Mesothelial cell of epicardium (in vitro differentiated cells): ENCODE results near the gene COL16A1. TPM values are rescaled to one million over a fixed set of nuclear protein-coding genes. Genes with fewer than 3 reads are reported as not detected.

Experiments
- DNase-seq, 2 experiments: peaks; one replicate each; pipeline ENCODE4 v3.0.0; 2021; ENCODE audit warnings: low spot score in 2 of 2; ENCODE audit not compliant: unreplicated experiment in 2 of 2
- H3K27ac Mint-ChIP-seq: 2 replicates; pipeline ENCODE4 v1.8.0; 2021; ENCODE audit warnings: mixed read lengths
- H3K27me3 Mint-ChIP-seq: 2 replicates; pipeline ENCODE4 v1.8.0; 2021; ENCODE audit warnings: low read depth, mixed read lengths
- H3K36me3 Mint-ChIP-seq: 2 replicates; pipeline ENCODE4 v1.8.0; 2021; ENCODE audit warnings: mixed read lengths
- H3K4me1 Mint-ChIP-seq: 2 replicates; pipeline ENCODE4 v1.8.0; 2021; ENCODE audit warnings: mixed read lengths
- H3K4me3 Mint-ChIP-seq: 2 replicates; pipeline ENCODE4 v1.8.0; 2021; ENCODE audit warnings: mild to moderate bottlenecking, moderate library complexity, mixed read lengths
- H3K9me3 Mint-ChIP-seq: 2 replicates; pipeline ENCODE4 v1.8.0; 2021; ENCODE audit warnings: mixed read lengths
- total RNA-seq: library from RNA; stranded (reverse); gene quantifications from 3 replicates; pipeline ENCODE4 v1.2.1, GENCODE V29; 2021
- TF ChIP-seq, protein P1 (sequence below): fragments of 200-600 bp; sonication (generic); IDR thresholded peaks from one replicate; pipeline ENCODE4 v1.5.0; 2021; ENCODE audit warnings: antibody characterized with exemption; ENCODE audit not compliant: unreplicated experiment

The COL16A1 gene
- total RNA-seq, 1 donor from 2014 or later = 389 TPM

DNA sequence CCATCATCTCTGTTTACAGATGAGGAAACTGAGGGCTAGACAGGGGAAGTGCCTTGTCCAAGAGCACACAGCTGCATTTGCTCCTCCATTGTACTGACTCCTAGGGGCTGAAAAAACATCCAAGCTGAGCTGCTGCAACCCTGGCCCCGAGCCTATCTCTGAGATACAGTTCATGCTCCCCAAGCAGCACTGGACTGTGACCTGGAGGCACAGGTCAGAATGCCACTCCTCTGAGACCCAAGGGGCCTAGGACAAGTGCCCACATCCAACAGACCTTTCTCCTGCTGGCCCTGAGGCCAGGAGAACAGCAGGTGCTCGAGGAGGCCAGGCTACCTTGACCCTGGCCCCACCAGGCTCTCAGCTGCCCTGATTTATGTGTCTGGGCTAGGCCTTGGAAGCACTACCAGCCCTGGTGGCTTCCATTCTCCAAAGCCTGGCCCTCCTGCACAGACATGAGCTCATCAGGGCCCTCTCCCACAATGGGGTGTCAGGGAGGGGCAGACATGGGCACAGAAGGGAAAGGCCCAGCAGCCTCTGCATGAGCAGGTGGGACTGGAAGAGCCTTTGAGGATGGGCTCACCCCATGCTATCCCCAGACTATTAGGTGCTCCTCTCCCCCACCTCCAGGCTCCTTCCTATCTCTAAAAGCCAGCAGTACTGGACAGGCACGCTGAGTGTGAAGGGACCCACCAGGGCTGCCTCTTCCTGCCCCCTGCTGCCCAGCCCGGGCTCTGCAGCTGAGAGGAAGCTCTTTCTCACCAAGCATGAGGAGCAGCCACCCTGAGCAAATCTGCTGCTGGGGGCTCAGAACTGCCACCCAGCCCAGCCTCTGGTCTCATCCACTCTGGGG, 41.5 kb upstream of the COL16A1 start:
- peak in 1 of 2 experiments; percentile 79 for DNase-seq
- no peaks in the 10 kb centered on the region for H3K27me3 Mint-ChIP-seq
- TF ChIP-seq, protein P1, sequence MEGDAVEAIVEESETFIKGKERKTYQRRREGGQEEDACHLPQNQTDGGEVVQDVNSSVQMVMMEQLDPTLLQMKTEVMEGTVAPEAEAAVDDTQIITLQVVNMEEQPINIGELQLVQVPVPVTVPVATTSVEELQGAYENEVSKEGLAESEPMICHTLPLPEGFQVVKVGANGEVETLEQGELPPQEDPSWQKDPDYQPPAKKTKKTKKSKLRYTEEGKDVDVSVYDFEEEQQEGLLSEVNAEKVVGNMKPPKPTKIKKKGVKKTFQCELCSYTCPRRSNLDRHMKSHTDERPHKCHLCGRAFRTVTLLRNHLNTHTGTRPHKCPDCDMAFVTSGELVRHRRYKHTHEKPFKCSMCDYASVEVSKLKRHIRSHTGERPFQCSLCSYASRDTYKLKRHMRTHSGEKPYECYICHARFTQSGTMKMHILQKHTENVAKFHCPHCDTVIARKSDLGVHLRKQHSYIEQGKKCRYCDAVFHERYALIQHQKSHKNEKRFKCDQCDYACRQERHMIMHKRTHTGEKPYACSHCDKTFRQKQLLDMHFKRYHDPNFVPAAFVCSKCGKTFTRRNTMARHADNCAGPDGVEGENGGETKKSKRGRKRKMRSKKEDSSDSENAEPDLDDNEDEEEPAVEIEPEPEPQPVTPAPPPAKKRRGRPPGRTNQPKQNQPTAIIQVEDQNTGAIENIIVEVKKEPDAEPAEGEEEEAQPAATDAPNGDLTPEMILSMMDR = peak; percentile 66
- no peaks in the 10 kb centered on the region for H3K36me3 Mint-ChIP-seq
- no peak overlapping the region for H3K4me3 Mint-ChIP-seq
- no peaks in the 10 kb centered on the region for H3K9me3 Mint-ChIP-seq
- H3K27ac Mint-ChIP-seq = no peak overlapping the region
- H3K4me1 Mint-ChIP-seq = peaks cover 22% of the 10 kb centered on the region

DNA sequence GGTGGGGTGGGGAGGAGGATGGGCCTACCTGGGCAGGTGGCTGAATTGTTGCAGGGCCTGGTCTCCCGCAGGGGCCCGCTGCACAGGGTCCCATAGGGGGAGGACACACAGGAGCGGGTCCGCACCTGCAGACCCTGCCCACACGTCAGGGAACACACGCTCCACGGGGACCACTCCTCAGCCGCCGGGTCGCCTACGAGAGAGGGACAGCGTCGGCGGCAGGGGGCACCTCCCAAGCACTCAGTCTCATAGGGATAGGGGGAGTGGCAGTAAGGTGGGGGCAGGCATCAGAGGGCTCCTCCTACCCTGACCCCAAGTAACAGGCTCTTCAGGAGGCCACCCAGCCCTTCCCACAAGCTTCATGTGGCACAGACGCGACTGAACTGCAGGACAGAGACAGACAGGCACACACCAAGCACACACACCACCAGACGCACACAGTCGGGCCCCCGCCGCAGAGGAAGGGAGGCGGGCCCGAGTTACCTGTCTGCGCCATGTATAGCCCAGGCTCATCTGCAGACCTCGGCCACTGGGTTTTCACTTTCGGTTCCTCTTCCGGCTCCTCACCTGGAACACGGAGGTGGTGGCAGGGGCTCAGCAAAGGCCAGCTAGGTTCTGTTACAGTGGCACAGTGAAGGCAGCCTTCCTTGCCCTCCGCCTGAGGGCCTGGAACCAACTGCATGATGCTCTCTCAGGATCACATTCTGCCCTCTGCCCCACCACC, 40.5 kb upstream of the COL16A1 start:
- no peak for DNase-seq
- TF ChIP-seq, protein P1 = no peak
- H3K27ac Mint-ChIP-seq = no peak overlapping the region
- no peaks in the 10 kb centered on the region for H3K36me3 Mint-ChIP-seq
- no peak overlapping the region for H3K4me3 Mint-ChIP-seq
- peaks cover 22% of the 10 kb centered on the region for H3K4me1 Mint-ChIP-seq
- peaks cover 4% of the 10 kb centered on the region for H3K27me3 Mint-ChIP-seq
- no peaks in the 10 kb centered on the region for H3K9me3 Mint-ChIP-seq

DNA sequence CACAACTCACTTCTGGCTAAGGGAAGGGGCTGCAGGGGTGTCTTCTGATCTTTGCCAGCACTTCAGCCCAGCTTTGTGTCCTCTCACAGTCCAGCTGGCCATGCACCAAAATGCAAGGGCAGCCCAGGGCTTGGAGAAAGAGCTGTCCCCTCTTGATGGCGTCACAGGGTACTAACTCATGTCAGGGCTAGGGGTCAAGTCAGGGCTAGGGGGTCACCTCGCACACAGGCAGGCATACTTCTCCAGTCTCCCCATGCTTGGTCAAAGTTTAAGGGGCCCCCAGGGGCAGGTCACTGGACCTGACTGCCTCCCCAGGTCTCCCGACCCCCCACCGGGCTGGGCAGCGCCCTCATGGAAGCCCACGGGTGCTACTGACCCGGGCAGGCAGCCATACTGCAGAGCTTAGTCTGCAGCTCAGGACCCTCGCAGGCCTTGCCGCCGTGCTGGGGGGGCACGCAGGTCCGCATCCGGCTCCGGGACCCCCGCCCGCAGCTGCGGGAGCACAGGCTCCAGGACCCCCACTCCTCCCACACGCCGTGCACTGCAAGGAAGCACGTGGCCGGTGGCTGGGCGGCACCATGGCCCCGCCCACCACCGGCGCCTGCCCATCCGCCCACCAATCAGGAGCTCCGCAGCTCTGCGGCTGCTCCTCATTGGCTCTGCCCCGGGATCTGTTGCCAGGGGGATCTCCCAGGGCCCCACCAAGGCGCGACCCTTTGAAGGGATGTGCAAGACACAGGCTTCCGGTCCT, 38.8 kb upstream of the COL16A1 start:
- Mint-ChIP-seq H3K9me3 (no peaks in the 10 kb centered on the region), H3K4me3 (no peak overlapping the region), H3K27me3 (peaks cover 4% of the 10 kb centered on the region), H3K4me1 (peaks cover 16% of the 10 kb centered on the region), H3K36me3 (no peaks in the 10 kb centered on the region), H3K27ac (no peak overlapping the region)
- TF ChIP-seq, protein P1 = no peak
- no peak for DNase-seq

DNA sequence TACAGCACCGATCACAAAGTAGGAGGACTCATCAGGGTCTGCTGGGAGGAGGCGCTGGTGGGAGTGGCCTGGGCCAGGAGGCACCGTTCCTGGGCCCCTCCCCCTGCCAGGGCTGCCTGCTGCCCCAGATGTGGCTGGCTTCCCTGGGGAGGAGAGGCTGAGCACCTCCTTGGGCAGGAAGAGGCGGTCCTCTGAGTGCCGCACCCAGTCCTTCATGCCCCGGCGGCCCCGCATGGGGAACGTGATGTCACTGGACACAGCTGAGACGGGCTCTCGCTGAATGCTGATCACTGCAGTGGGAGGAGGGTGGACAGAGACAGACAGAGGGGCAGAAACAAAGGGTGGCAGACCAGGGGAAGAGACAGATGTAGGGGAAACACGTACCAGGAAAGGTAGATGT, 35.5 kb upstream of the COL16A1 start:
- Mint-ChIP-seq H3K27ac (no peak overlapping the region), H3K4me3 (no peak overlapping the region), H3K36me3 (no peaks in the 10 kb centered on the region), H3K4me1 (no peaks in the 10 kb centered on the region), H3K27me3 (peaks cover 4% of the 10 kb centered on the region), H3K9me3 (no peaks in the 10 kb centered on the region)
- no peak for DNase-seq
- TF ChIP-seq, protein P1 = no peak

GRCh38 chr1:31736675-31737074, 32.9 kb upstream of the COL16A1 start:
- Mint-ChIP-seq H3K4me3 (no peak overlapping the region), H3K4me1 (no peaks in the 10 kb centered on the region), H3K36me3 (no peaks in the 10 kb centered on the region), H3K27me3 (peaks cover 4% of the 10 kb centered on the region), H3K9me3 (no peaks in the 10 kb centered on the region), H3K27ac (no peak overlapping the region)
- DNase-seq = no peak
- TF ChIP-seq, protein P1 = no peak
